BLaER1 treated with 17β-estradiol and CSF1 and Interleukin-3, amounts not matched to agents 10 nM and 100 nM (cell line): ENCODE measurements around the gene STAB2.

Experiments
- H3K27ac ChIP-seq, 11 experiments: shearing (Covaris generic); formaldehyde crosslinking; 2 replicates each; pipeline ENCODE4 v1.8.1; 2022
- H3K27me3 ChIP-seq, 11 experiments: shearing (Covaris generic); formaldehyde crosslinking; 2 replicates each; pipeline ENCODE4 v1.8.1; 2022
- H3K36me3 ChIP-seq, 11 experiments: shearing (Covaris generic); formaldehyde crosslinking; 2 replicates each; pipeline ENCODE4 v1.8.1; 2022
- H3K4me1 ChIP-seq, 10 experiments: shearing (Covaris generic); formaldehyde crosslinking; 2 replicates each; pipeline ENCODE4 v1.8.1; 2022
- H3K4me2 ChIP-seq, 11 experiments: shearing (Covaris generic); formaldehyde crosslinking; 2 replicates each; pipeline ENCODE4 v1.8.1; 2022
- H3K4me3 ChIP-seq, 10 experiments: shearing (Covaris generic); formaldehyde crosslinking; 2 replicates each; pipeline ENCODE4 v1.8.1; 2022
- H3K9ac ChIP-seq, 11 experiments: shearing (Covaris generic); formaldehyde crosslinking; 2 replicates each; pipeline ENCODE4 v1.8.1; 2022
- H3K9me3 ChIP-seq, 11 experiments: shearing (Covaris generic); formaldehyde crosslinking; replicated peaks in 1 of 11; 2 replicates each; pipeline ENCODE4 v1.8.1; 2022
- H4K20me1 ChIP-seq, 11 experiments: shearing (Covaris generic); formaldehyde crosslinking; 2 replicates each; pipeline ENCODE4 v1.8.1; 2022
- Cebpa-rat ChIP-seq, 11 experiments: shearing (Covaris generic); IDR thresholded peaks; 2 replicates each; pipeline ENCODE4 v1.8.1; 2022

Gene STAB2

GRCh38 chr12:103664626-103665025, 77.6 kb downstream of the STAB2 start:
- no peak overlapping the region for H3K4me3 ChIP-seq
- no peaks in the 10 kb centered on the region for H4K20me1 ChIP-seq
- H3K27me3 ChIP-seq = no peaks in the 10 kb centered on the region
- no peak for TF ChIP-seq Cebpa-rat (IDR thresholded peaks at IDR 0.05)
- H3K4me1 ChIP-seq = no peaks in the 10 kb centered on the region
- no peak overlapping the region for H3K27ac ChIP-seq
- no peak overlapping the region for H3K9ac ChIP-seq
- H3K9me3 ChIP-seq = no peaks in the 10 kb centered on the region
- no peak overlapping the region for H3K4me2 ChIP-seq
- no peaks in the 10 kb centered on the region for H3K36me3 ChIP-seq

- no peaks in the 10 kb centered on the region for H4K20me1 ChIP-seq
- H3K9ac ChIP-seq = no peak overlapping the region
- no peaks in the 10 kb centered on the region for H3K9me3 ChIP-seq
- H3K27ac ChIP-seq = no peak overlapping the region
- H3K4me1 ChIP-seq = no peaks in the 10 kb centered on the region
- no peak overlapping the region for H3K4me3 ChIP-seq
- no peak overlapping the region for H3K4me2 ChIP-seq
- no peaks in the 10 kb centered on the region for H3K36me3 ChIP-seq
- no peak for TF ChIP-seq Cebpa-rat (IDR thresholded peaks at IDR 0.05)
- no peaks in the 10 kb centered on the region for H3K27me3 ChIP-seq
Measured at GRCh38 chr12:103665971-103666370, 78.9 kb downstream of the STAB2 start.

GRCh38 chr12:103667125-103667524, 80.1 kb downstream of the STAB2 start:
- no peak overlapping the region for H3K9ac ChIP-seq
- H3K4me3 ChIP-seq = no peak overlapping the region
- no peak overlapping the region for H3K27ac ChIP-seq
- H4K20me1 ChIP-seq = no peaks in the 10 kb centered on the region
- H3K36me3 ChIP-seq = no peaks in the 10 kb centered on the region
- H3K27me3 ChIP-seq = no peaks in the 10 kb centered on the region
- no peaks in the 10 kb centered on the region for H3K9me3 ChIP-seq
- H3K4me1 ChIP-seq = no peaks in the 10 kb centered on the region
- no peak for TF ChIP-seq Cebpa-rat (IDR thresholded peaks at IDR 0.05)
- no peak overlapping the region for H3K4me2 ChIP-seq

GRCh38 chr12:103668520-103668919, 81.4 kb downstream of the STAB2 start:
- Histone ChIP-seq H3K4me2 (no peak overlapping the region), H4K20me1 (no peaks in the 10 kb centered on the region), H3K36me3 (no peaks in the 10 kb centered on the region), H3K4me3 (no peak overlapping the region), H3K27me3 (no peaks in the 10 kb centered on the region), H3K27ac (no peak overlapping the region), H3K9me3 (no peaks in the 10 kb centered on the region), H3K9ac (no peak overlapping the region), H3K4me1 (no peaks in the 10 kb centered on the region)
- no peak for TF ChIP-seq Cebpa-rat (IDR thresholded peaks at IDR 0.05)

- Histone ChIP-seq H3K4me3 (no peak overlapping the region), H4K20me1 (no peaks in the 10 kb centered on the region), H3K9me3 (no peaks in the 10 kb centered on the region), H3K4me2 (no peak overlapping the region), H3K4me1 (no peaks in the 10 kb centered on the region), H3K27ac (no peak overlapping the region), H3K9ac (no peak overlapping the region), H3K27me3 (no peaks in the 10 kb centered on the region), H3K36me3 (no peaks in the 10 kb centered on the region)
- TF ChIP-seq Cebpa-rat (IDR thresholded peaks at IDR 0.05) = no peak
Measured at GRCh38 chr12:103671367-103671766, 84.3 kb downstream of the STAB2 start.

GRCh38 chr12:103672401-103673119, 85.5 kb downstream of the STAB2 start:
- no peaks in the 10 kb centered on the region for H3K36me3 ChIP-seq
- H3K9ac ChIP-seq = no peak overlapping the region
- H3K27me3 ChIP-seq = no peaks in the 10 kb centered on the region
- no peak overlapping the region for H3K27ac ChIP-seq
- TF ChIP-seq Cebpa-rat (IDR thresholded peaks at IDR 0.05) = no peak
- no peak overlapping the region for H3K4me2 ChIP-seq
- no peaks in the 10 kb centered on the region for H3K4me1 ChIP-seq
- no peaks in the 10 kb centered on the region for H3K9me3 ChIP-seq
- H3K4me3 ChIP-seq = no peak overlapping the region
- H4K20me1 ChIP-seq = no peaks in the 10 kb centered on the region

- H3K4me2 ChIP-seq = no peak overlapping the region
- no peak overlapping the region for H3K4me3 ChIP-seq
- no peak overlapping the region for H3K27ac ChIP-seq
- no peaks in the 10 kb centered on the region for H3K27me3 ChIP-seq
- no peaks in the 10 kb centered on the region for H3K36me3 ChIP-seq
- H3K4me1 ChIP-seq = no peaks in the 10 kb centered on the region
- no peak for TF ChIP-seq Cebpa-rat (IDR thresholded peaks at IDR 0.05)
- no peaks in the 10 kb centered on the region for H3K9me3 ChIP-seq
- no peaks in the 10 kb centered on the region for H4K20me1 ChIP-seq
- no peak overlapping the region for H3K9ac ChIP-seq
Measured at GRCh38 chr12:103673487-103673886, 86.4 kb downstream of the STAB2 start.

- no peak overlapping the region for H3K4me2 ChIP-seq
- no peak overlapping the region for H3K9ac ChIP-seq
- H3K9me3 ChIP-seq = no peaks in the 10 kb centered on the region
- no peaks in the 10 kb centered on the region for H3K4me1 ChIP-seq
- no peaks in the 10 kb centered on the region for H4K20me1 ChIP-seq
- no peak for TF ChIP-seq Cebpa-rat (IDR thresholded peaks at IDR 0.05)
- H3K36me3 ChIP-seq = no peaks in the 10 kb centered on the region
- H3K27ac ChIP-seq = no peak overlapping the region
- H3K27me3 ChIP-seq = no peaks in the 10 kb centered on the region
- no peak overlapping the region for H3K4me3 ChIP-seq
Measured at GRCh38 chr12:103673891-103674375, 86.9 kb downstream of the STAB2 start.

- H3K9ac ChIP-seq = no peak overlapping the region
- no peak overlapping the region for H3K27ac ChIP-seq
- peaks cover 0 to 5% (median 0%) of the 10 kb centered on the region in 10 experiments; a peak in 1 of 20 replicates for H3K4me1 ChIP-seq
- H4K20me1 ChIP-seq = no peaks in the 10 kb centered on the region
- no peak for TF ChIP-seq Cebpa-rat (IDR thresholded peaks at IDR 0.05)
- no peaks in the 10 kb centered on the region for H3K9me3 ChIP-seq
- H3K4me2 ChIP-seq = no peak overlapping the region
- no peaks in the 10 kb centered on the region for H3K36me3 ChIP-seq
- H3K4me3 ChIP-seq = no peak overlapping the region
- no peaks in the 10 kb centered on the region for H3K27me3 ChIP-seq
Measured at GRCh38 chr12:103676893-103677292, 89.8 kb downstream of the STAB2 start.

GRCh38 chr12:103677341-103677740, 90.3 kb downstream of the STAB2 start:
- no peak overlapping the region for H3K27ac ChIP-seq
- H3K36me3 ChIP-seq = no peaks in the 10 kb centered on the region

More at GRCh38 chr12:103677341-103677740, 90.3 kb downstream of the STAB2 start:
- Histone ChIP-seq H3K4me2 (no peak overlapping the region), H3K27me3 (no peaks in the 10 kb centered on the region), H3K9me3 (no peaks in the 10 kb centered on the region), H3K9ac (no peak overlapping the region), H4K20me1 (no peaks in the 10 kb centered on the region), H3K4me3 (no peak overlapping the region), H3K4me1 (peaks cover 0 to 5% (median 0%) of the 10 kb centered on the region in 10 experiments; a peak in 1 of 20 replicates)
- no peak for TF ChIP-seq Cebpa-rat (IDR thresholded peaks at IDR 0.05)
